ENCODE results near the gene GAS2L3. TPM values are rescaled to one million over a fixed set of nuclear protein-coding genes. Genes with fewer than 3 reads are reported as not detected.

Gene GAS2L3
- total and polyA plus RNA-seq, 9 of the 15 experiments (the other 6 are each of a cell fraction or from before 2014, with no cell fraction given): 1.5 to 9.8 (median 3.5) TPM

DNA sequence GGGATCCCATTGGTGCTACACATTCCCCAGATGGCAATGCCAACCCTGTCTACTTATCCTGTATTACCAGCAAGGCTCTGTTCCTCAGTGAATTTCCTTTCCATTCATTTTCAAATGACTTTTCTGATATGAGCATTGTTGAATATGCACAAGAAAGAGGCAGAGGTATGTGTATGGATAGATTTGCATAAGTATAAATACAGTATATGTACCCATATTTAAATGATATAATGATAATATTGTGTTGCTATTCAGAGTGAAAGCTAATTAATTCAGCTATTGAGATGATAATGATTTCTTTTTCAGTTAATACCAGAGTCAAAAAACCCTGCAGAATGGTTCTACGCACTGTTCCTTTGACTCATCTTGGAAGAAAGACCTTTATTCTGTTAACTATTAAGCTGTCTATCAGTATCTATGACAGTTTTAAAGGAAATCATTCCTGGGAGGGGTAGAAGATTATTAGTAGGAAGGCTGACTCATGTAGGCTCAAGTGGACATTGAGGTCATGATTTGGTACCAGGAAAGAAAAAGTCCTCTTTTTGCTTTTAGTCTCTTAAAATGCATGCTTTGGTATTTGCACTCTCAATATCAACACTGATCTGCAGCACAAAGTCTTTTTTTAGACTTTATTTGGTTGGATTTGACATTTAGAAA, 44.9 kb upstream of the GAS2L3 start:
- no TSS peak for BruUV-seq (replicated peaks)
- Histone ChIP-seq H3K9ac (ENCODE audit: insufficient read depth in 1 of 2, low read depth in 2 of 2, low read length in 2 of 2) (no peak overlapping the region), H3K4me3 (no peak overlapping the region), H4K20me1 (replicated peaks; ENCODE audit: control insufficient read depth, insufficient read depth, low read length) (no peaks in the 10 kb centered on the region), H3K4me1 (replicated peaks in 1 of 2; ENCODE audit: control insufficient read depth in 2 of 2, insufficient read depth in 2 of 2, low read length in 2 of 2) (no peaks in the 10 kb centered on the region), H3K79me2 (ENCODE audit: control insufficient read depth, insufficient read depth, low read length) (no peaks in the 10 kb centered on the region), H3K27ac (ENCODE audit: extremely low read depth, low read depth, low read length) (no peak overlapping the region), H3K9me3 (replicated peaks; ENCODE audit: control insufficient read depth, insufficient read depth, low read depth, low read length) (no peaks in the 10 kb centered on the region), H3K9me1 (ENCODE audit: control insufficient read depth, insufficient read depth, low read length) (no peaks in the 10 kb centered on the region), H3K36me3 (ENCODE audit: control insufficient read depth, insufficient read depth, low read length) (no peaks in the 10 kb centered on the region), H2AFZ (ENCODE audit: low read depth, low read length) (no peak overlapping the region), H3K27me3 (ENCODE audit: control insufficient read depth in 2 of 2, insufficient read depth in 2 of 2, low read length in 2 of 2) (no peaks in the 10 kb centered on the region; a peak in 2 of 5 replicates), H3K4me2 (ENCODE audit: insufficient read depth, low read length) (no peak overlapping the region)
- no peak for DNase-seq (ENCODE audit: extremely low read depth in 1 of 4, low spot score in 3 of 4)
- POLR2A ChIA-PET: no interaction called here
- WGBS (ENCODE audit: insufficient coverage, low coverage, missing lambda C conversion rate): 0% methylated on average over 1 of the region's 1 CpG
- in situ Hi-C loops (cut with MboI): no loop called here
- FAIRE-seq: no peak
- intact Hi-C loops (cut with micrococcal nuclease): no loop called here
- CTCF ChIA-PET (ENCODE audit: low intra/inter-chr PET ratio): no interaction called here
- no peak for ATAC-seq
- TF ChIP-seq KDM4B (IDR thresholded peaks at IDR 0.05; ENCODE audit: borderline replicate concordance in 2 of 2, low read depth in 1 of 2): no peak
- TF ChIP-seq, protein P1, sequence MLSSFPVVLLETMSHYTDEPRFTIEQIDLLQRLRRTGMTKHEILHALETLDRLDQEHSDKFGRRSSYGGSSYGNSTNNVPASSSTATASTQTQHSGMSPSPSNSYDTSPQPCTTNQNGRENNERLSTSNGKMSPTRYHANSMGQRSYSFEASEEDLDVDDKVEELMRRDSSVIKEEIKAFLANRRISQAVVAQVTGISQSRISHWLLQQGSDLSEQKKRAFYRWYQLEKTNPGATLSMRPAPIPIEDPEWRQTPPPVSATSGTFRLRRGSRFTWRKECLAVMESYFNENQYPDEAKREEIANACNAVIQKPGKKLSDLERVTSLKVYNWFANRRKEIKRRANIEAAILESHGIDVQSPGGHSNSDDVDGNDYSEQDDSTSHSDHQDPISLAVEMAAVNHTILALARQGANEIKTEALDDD (IDR thresholded peaks at IDR 0.05): no peak
- TF ChIP-seq, protein P2, sequence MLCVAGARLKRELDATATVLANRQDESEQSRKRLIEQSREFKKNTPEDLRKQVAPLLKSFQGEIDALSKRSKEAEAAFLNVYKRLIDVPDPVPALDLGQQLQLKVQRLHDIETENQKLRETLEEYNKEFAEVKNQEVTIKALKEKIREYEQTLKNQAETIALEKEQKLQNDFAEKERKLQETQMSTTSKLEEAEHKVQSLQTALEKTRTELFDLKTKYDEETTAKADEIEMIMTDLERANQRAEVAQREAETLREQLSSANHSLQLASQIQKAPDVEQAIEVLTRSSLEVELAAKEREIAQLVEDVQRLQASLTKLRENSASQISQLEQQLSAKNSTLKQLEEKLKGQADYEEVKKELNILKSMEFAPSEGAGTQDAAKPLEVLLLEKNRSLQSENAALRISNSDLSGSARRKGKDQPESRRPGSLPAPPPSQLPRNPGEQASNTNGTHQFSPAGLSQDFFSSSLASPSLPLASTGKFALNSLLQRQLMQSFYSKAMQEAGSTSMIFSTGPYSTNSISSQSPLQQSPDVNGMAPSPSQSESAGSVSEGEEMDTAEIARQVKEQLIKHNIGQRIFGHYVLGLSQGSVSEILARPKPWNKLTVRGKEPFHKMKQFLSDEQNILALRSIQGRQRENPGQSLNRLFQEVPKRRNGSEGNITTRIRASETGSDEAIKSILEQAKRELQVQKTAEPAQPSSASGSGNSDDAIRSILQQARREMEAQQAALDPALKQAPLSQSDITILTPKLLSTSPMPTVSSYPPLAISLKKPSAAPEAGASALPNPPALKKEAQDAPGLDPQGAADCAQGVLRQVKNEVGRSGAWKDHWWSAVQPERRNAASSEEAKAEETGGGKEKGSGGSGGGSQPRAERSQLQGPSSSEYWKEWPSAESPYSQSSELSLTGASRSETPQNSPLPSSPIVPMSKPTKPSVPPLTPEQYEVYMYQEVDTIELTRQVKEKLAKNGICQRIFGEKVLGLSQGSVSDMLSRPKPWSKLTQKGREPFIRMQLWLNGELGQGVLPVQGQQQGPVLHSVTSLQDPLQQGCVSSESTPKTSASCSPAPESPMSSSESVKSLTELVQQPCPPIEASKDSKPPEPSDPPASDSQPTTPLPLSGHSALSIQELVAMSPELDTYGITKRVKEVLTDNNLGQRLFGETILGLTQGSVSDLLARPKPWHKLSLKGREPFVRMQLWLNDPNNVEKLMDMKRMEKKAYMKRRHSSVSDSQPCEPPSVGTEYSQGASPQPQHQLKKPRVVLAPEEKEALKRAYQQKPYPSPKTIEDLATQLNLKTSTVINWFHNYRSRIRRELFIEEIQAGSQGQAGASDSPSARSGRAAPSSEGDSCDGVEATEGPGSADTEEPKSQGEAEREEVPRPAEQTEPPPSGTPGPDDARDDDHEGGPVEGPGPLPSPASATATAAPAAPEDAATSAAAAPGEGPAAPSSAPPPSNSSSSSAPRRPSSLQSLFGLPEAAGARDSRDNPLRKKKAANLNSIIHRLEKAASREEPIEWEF (CRISPR knock-in tag; IDR thresholded peaks at IDR 0.05): no peak
- no peak for TF ChIP-seq ZNF507 (tag; conservative IDR thresholded peaks at IDR 0.05)
- no peak for TF ChIP-seq KDM5B (IDR thresholded peaks at IDR 0.05; ENCODE audit: insufficient replicate concordance, low read depth, low read length)
- TF ChIP-seq BCOR (IDR thresholded peaks at IDR 0.05): no peak
- no peak for TF ChIP-seq ZNF551 (CRISPR knock-in tag; IDR thresholded peaks at IDR 0.05)
- no peak for TF ChIP-seq SNRNP70 (optimal IDR thresholded peaks at IDR 0.05; ENCODE audit: low read depth, low read length)
- TF ChIP-seq POLR2B (IDR thresholded peaks at IDR 0.05; ENCODE audit: low read depth, partially characterized antibody): no peak
- TF ChIP-seq, protein P3, sequence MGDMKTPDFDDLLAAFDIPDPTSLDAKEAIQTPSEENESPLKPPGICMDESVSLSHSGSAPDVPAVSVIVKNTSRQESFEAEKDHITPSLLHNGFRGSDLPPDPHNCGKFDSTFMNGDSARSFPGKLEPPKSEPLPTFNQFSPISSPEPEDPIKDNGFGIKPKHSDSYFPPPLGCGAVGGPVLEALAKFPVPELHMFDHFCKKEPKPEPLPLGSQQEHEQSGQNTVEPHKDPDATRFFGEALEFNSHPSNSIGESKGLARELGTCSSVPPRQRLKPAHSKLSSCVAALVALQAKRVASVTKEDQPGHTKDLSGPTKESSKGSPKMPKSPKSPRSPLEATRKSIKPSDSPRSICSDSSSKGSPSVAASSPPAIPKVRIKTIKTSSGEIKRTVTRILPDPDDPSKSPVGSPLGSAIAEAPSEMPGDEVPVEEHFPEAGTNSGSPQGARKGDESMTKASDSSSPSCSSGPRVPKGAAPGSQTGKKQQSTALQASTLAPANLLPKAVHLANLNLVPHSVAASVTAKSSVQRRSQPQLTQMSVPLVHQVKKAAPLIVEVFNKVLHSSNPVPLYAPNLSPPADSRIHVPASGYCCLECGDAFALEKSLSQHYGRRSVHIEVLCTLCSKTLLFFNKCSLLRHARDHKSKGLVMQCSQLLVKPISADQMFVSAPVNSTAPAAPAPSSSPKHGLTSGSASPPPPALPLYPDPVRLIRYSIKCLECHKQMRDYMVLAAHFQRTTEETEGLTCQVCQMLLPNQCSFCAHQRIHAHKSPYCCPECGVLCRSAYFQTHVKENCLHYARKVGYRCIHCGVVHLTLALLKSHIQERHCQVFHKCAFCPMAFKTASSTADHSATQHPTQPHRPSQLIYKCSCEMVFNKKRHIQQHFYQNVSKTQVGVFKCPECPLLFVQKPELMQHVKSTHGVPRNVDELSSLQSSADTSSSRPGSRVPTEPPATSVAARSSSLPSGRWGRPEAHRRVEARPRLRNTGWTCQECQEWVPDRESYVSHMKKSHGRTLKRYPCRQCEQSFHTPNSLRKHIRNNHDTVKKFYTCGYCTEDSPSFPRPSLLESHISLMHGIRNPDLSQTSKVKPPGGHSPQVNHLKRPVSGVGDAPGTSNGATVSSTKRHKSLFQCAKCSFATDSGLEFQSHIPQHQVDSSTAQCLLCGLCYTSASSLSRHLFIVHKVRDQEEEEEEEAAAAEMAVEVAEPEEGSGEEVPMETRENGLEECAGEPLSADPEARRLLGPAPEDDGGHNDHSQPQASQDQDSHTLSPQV (IDR thresholded peaks at IDR 0.05): no peak
- no peak for TF ChIP-seq SMARCA4 (IDR thresholded peaks at IDR 0.05)
